ENCODE measurements around the gene NTM.
A peak's percentile ranks its signal among the peaks of the same experiment; 100 is the strongest.

Gene NTM

GRCh38 chr11:131593301-131593700, 222.9 kb downstream of the NTM start:
- Histone ChIP-seq H3K79me1 (ENCODE audit: low read length) (no peaks in the 10 kb centered on the region), H3K4ac (ENCODE audit: low read depth, low read length) (no peak overlapping the region), H3K27me3 (ENCODE audit: insufficient read depth, low read length, poor library complexity) (no peaks in the 10 kb centered on the region), H3K56ac (ENCODE audit: low read length) (no peak overlapping the region), H3K27ac (ENCODE audit: low read depth, low read length) (no peak overlapping the region), H2BK15ac (replicated peaks; ENCODE audit: low read depth) (no peak overlapping the region), H2AK5ac (ENCODE audit: low read length) (no peak overlapping the region), H3K4me2 (ENCODE audit: low read length) (no peak overlapping the region), H3K18ac (ENCODE audit: low read length) (no peak overlapping the region), H2BK120ac (ENCODE audit: low read depth, low read length) (no peak overlapping the region), H4K5ac (ENCODE audit: low read length) (no peak overlapping the region), H3K4me3 (ENCODE audit: low read length) (no peak overlapping the region), H4K8ac (ENCODE audit: low read depth, low read length) (no peak overlapping the region), H2BK5ac (ENCODE audit: low read length) (no peak overlapping the region), H3K79me2 (ENCODE audit: control insufficient read depth, insufficient read depth, low read length) (no peaks in the 10 kb centered on the region), H3K4me1 (ENCODE audit: control insufficient read depth, low read depth, low read length) (peaks cover 12% of the 10 kb centered on the region), H3K9ac (ENCODE audit: low read length) (no peak overlapping the region), H3K36me3 (ENCODE audit: control insufficient read depth, insufficient read depth, low read length) (no peaks in the 10 kb centered on the region), H3K23ac (ENCODE audit: low read length) (no peak overlapping the region)
- peak; percentile 45 for DNase-seq
- WGBS (ENCODE audit: extremely low coverage, insufficient coverage, low lambda C conversion rate) = no CpG with 5 or more reads among the region's 6 CpGs

- Histone ChIP-seq H4K5ac (ENCODE audit: low read length) (no peak overlapping the region), H3K18ac (ENCODE audit: low read length) (no peak overlapping the region), H3K4me1 (ENCODE audit: control insufficient read depth, low read depth, low read length) (peaks cover 7% of the 10 kb centered on the region), H2BK15ac (replicated peaks; ENCODE audit: low read depth) (no peak overlapping the region), H3K4ac (ENCODE audit: low read depth, low read length) (no peak overlapping the region), H3K79me1 (ENCODE audit: low read length) (no peaks in the 10 kb centered on the region), H3K27me3 (ENCODE audit: insufficient read depth, low read length, poor library complexity) (no peaks in the 10 kb centered on the region), H3K27ac (ENCODE audit: low read depth, low read length) (no peak overlapping the region), H2AK5ac (ENCODE audit: low read length) (no peak overlapping the region), H3K79me2 (ENCODE audit: control insufficient read depth, insufficient read depth, low read length) (no peaks in the 10 kb centered on the region), H3K9ac (ENCODE audit: low read length) (no peak overlapping the region), H4K8ac (ENCODE audit: low read depth, low read length) (no peak overlapping the region), H3K23ac (ENCODE audit: low read length) (no peak overlapping the region), H3K56ac (ENCODE audit: low read length) (no peak overlapping the region), H2BK5ac (ENCODE audit: low read length) (no peak overlapping the region), H3K4me2 (ENCODE audit: low read length) (no peak overlapping the region), H3K4me3 (ENCODE audit: low read length) (no peak overlapping the region), H3K36me3 (ENCODE audit: control insufficient read depth, insufficient read depth, low read length) (no peaks in the 10 kb centered on the region), H2BK120ac (ENCODE audit: low read depth, low read length) (no peak overlapping the region)
- WGBS (ENCODE audit: extremely low coverage, insufficient coverage, low lambda C conversion rate) = no CpG with 5 or more reads among the region's 4 CpGs
- DNase-seq = no peak
Observed at GRCh38 chr11:131595797-131596196, 225.4 kb downstream of the NTM start.

GRCh38 chr11:131597890-131598289, 227.5 kb downstream of the NTM start:
- H3K4ac ChIP-seq (ENCODE audit: low read depth, low read length) = no peak overlapping the region
- no peaks in the 10 kb centered on the region for H3K79me2 ChIP-seq (ENCODE audit: control insufficient read depth, insufficient read depth, low read length)
- no peak overlapping the region for H3K18ac ChIP-seq (ENCODE audit: low read length)
- no peak for DNase-seq
- H4K8ac ChIP-seq (ENCODE audit: low read depth, low read length) = no peak overlapping the region
- H3K9ac ChIP-seq (ENCODE audit: low read length) = no peak overlapping the region
- H2BK120ac ChIP-seq (ENCODE audit: low read depth, low read length) = no peak overlapping the region
- no peak overlapping the region for H3K4me2 ChIP-seq (ENCODE audit: low read length)
- H3K4me3 ChIP-seq (ENCODE audit: low read length) = no peak overlapping the region
- no peak overlapping the region for H3K23ac ChIP-seq (ENCODE audit: low read length)
- no peak overlapping the region for H4K5ac ChIP-seq (ENCODE audit: low read length)
- H3K56ac ChIP-seq (ENCODE audit: low read length) = no peak overlapping the region
- no peaks in the 10 kb centered on the region for H3K27me3 ChIP-seq (ENCODE audit: insufficient read depth, low read length, poor library complexity)
- no peak overlapping the region for H2AK5ac ChIP-seq (ENCODE audit: low read length)
- no peaks in the 10 kb centered on the region for H3K79me1 ChIP-seq (ENCODE audit: low read length)
- no peaks in the 10 kb centered on the region for H3K36me3 ChIP-seq (ENCODE audit: control insufficient read depth, insufficient read depth, low read length)
- H3K4me1 ChIP-seq (ENCODE audit: control insufficient read depth, low read depth, low read length) = no peaks in the 10 kb centered on the region
- WGBS (ENCODE audit: extremely low coverage, insufficient coverage, low lambda C conversion rate) = no CpG with 5 or more reads among the region's 2 CpGs
- H2BK5ac ChIP-seq (ENCODE audit: low read length) = no peak overlapping the region
- H3K27ac ChIP-seq (ENCODE audit: low read depth, low read length) = no peak overlapping the region
- no peak overlapping the region for H2BK15ac ChIP-seq (replicated peaks; ENCODE audit: low read depth)

GRCh38 chr11:131598305-131598704, 227.9 kb downstream of the NTM start:
- H3K27me3 ChIP-seq (ENCODE audit: insufficient read depth, low read length, poor library complexity) = no peaks in the 10 kb centered on the region
- no peaks in the 10 kb centered on the region for H3K79me2 ChIP-seq (ENCODE audit: control insufficient read depth, insufficient read depth, low read length)
- no peak overlapping the region for H3K4me2 ChIP-seq (ENCODE audit: low read length)
- no peak overlapping the region for H2AK5ac ChIP-seq (ENCODE audit: low read length)
- H2BK15ac ChIP-seq (replicated peaks; ENCODE audit: low read depth) = no peak overlapping the region
- H3K9ac ChIP-seq (ENCODE audit: low read length) = no peak overlapping the region
- no peak overlapping the region for H3K23ac ChIP-seq (ENCODE audit: low read length)
- no peak for DNase-seq
- no peak overlapping the region for H2BK120ac ChIP-seq (ENCODE audit: low read depth, low read length)
- H3K27ac ChIP-seq (ENCODE audit: low read depth, low read length) = no peak overlapping the region
- H3K56ac ChIP-seq (ENCODE audit: low read length) = no peak overlapping the region
- no peak overlapping the region for H3K18ac ChIP-seq (ENCODE audit: low read length)
- H3K4me1 ChIP-seq (ENCODE audit: control insufficient read depth, low read depth, low read length) = no peaks in the 10 kb centered on the region
- H2BK5ac ChIP-seq (ENCODE audit: low read length) = no peak overlapping the region
- no peak overlapping the region for H4K5ac ChIP-seq (ENCODE audit: low read length)
- no peaks in the 10 kb centered on the region for H3K79me1 ChIP-seq (ENCODE audit: low read length)
- no CpG with 5 or more reads among the region's 5 CpGs for WGBS (ENCODE audit: extremely low coverage, insufficient coverage, low lambda C conversion rate)
- no peak overlapping the region for H4K8ac ChIP-seq (ENCODE audit: low read depth, low read length)
- no peaks in the 10 kb centered on the region for H3K36me3 ChIP-seq (ENCODE audit: control insufficient read depth, insufficient read depth, low read length)
- no peak overlapping the region for H3K4me3 ChIP-seq (ENCODE audit: low read length)
- H3K4ac ChIP-seq (ENCODE audit: low read depth, low read length) = no peak overlapping the region

GRCh38 chr11:131599285-131599684, 228.9 kb downstream of the NTM start:
- Histone ChIP-seq H3K4ac (ENCODE audit: low read depth, low read length) (no peak overlapping the region), H4K8ac (ENCODE audit: low read depth, low read length) (no peak overlapping the region), H3K79me1 (ENCODE audit: low read length) (no peaks in the 10 kb centered on the region), H3K4me3 (ENCODE audit: low read length) (no peak overlapping the region), H3K79me2 (ENCODE audit: control insufficient read depth, insufficient read depth, low read length) (no peaks in the 10 kb centered on the region), H3K4me1 (ENCODE audit: control insufficient read depth, low read depth, low read length) (no peaks in the 10 kb centered on the region), H3K36me3 (ENCODE audit: control insufficient read depth, insufficient read depth, low read length) (no peaks in the 10 kb centered on the region), H2BK5ac (ENCODE audit: low read length) (no peak overlapping the region), H2AK5ac (ENCODE audit: low read length) (no peak overlapping the region), H3K4me2 (ENCODE audit: low read length) (no peak overlapping the region), H3K18ac (ENCODE audit: low read length) (no peak overlapping the region), H3K23ac (ENCODE audit: low read length) (no peak overlapping the region), H3K27me3 (ENCODE audit: insufficient read depth, low read length, poor library complexity) (no peaks in the 10 kb centered on the region), H2BK15ac (replicated peaks; ENCODE audit: low read depth) (no peak overlapping the region), H2BK120ac (ENCODE audit: low read depth, low read length) (no peak overlapping the region), H3K27ac (ENCODE audit: low read depth, low read length) (no peak overlapping the region), H3K9ac (ENCODE audit: low read length) (no peak overlapping the region), H3K56ac (ENCODE audit: low read length) (no peak overlapping the region), H4K5ac (ENCODE audit: low read length) (no peak overlapping the region)
- no peak for DNase-seq
- no CpG with 5 or more reads among the region's 8 CpGs for WGBS (ENCODE audit: extremely low coverage, insufficient coverage, low lambda C conversion rate)

GRCh38 chr11:131600628-131601027, 230.2 kb downstream of the NTM start:
- Histone ChIP-seq H3K18ac (ENCODE audit: low read length) (no peak overlapping the region), H3K23ac (ENCODE audit: low read length) (no peak overlapping the region), H3K56ac (ENCODE audit: low read length) (no peak overlapping the region), H2BK120ac (ENCODE audit: low read depth, low read length) (no peak overlapping the region), H3K4me2 (ENCODE audit: low read length) (no peak overlapping the region), H3K4me1 (ENCODE audit: control insufficient read depth, low read depth, low read length) (no peaks in the 10 kb centered on the region), H3K4me3 (ENCODE audit: low read length) (no peak overlapping the region), H3K79me1 (ENCODE audit: low read length) (no peaks in the 10 kb centered on the region), H3K36me3 (ENCODE audit: control insufficient read depth, insufficient read depth, low read length) (no peaks in the 10 kb centered on the region), H3K79me2 (ENCODE audit: control insufficient read depth, insufficient read depth, low read length) (no peaks in the 10 kb centered on the region), H2AK5ac (ENCODE audit: low read length) (no peak overlapping the region), H4K8ac (ENCODE audit: low read depth, low read length) (no peak overlapping the region), H3K4ac (ENCODE audit: low read depth, low read length) (no peak overlapping the region), H3K9ac (ENCODE audit: low read length) (no peak overlapping the region), H3K27ac (ENCODE audit: low read depth, low read length) (no peak overlapping the region), H2BK5ac (ENCODE audit: low read length) (no peak overlapping the region), H3K27me3 (ENCODE audit: insufficient read depth, low read length, poor library complexity) (no peaks in the 10 kb centered on the region), H4K5ac (ENCODE audit: low read length) (no peak overlapping the region), H2BK15ac (replicated peaks; ENCODE audit: low read depth) (no peak overlapping the region)
- WGBS (ENCODE audit: extremely low coverage, insufficient coverage, low lambda C conversion rate) = no CpG with 5 or more reads among the region's 4 CpGs
- DNase-seq = no peak

All from mesendoderm (in vitro differentiated cells).